Measurements from ENCODE around the gene RIPPLY2.

DNA sequence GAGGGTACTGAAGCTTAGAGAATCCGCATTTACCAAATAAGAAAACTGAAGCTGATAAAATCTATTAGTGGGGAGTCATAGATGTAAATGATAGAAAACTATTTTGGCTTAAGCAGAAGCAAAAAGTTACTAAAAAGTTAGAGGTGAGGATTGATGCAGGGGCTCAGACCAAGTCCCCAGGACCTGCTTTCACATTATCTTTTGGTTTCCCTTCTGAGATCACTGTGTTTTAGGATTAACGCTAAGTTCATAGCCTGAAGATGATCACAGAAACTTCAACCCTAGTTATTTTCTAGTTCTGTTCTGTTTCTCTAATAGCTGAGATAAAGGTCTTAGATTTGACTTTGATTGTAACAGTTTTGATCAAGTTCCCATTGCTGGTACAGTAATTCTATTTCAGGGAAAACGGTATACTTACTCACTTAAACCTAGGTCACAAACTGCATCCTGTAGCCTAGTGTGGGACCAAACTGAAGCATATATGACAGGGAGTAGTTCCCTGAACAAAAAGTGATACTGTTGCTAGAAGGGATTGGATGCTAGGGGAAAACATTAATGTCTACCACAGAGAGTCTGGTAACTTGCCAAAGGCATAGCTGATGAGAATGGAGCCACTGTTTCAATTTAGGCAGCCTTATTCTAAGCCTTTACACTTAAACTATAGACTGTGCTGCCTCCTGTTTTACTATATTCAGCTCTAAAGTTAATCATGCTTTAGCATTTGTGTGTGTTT lies 19.4 kb downstream of the RIPPLY2 start:
- TF ChIP-seq, protein P1, sequence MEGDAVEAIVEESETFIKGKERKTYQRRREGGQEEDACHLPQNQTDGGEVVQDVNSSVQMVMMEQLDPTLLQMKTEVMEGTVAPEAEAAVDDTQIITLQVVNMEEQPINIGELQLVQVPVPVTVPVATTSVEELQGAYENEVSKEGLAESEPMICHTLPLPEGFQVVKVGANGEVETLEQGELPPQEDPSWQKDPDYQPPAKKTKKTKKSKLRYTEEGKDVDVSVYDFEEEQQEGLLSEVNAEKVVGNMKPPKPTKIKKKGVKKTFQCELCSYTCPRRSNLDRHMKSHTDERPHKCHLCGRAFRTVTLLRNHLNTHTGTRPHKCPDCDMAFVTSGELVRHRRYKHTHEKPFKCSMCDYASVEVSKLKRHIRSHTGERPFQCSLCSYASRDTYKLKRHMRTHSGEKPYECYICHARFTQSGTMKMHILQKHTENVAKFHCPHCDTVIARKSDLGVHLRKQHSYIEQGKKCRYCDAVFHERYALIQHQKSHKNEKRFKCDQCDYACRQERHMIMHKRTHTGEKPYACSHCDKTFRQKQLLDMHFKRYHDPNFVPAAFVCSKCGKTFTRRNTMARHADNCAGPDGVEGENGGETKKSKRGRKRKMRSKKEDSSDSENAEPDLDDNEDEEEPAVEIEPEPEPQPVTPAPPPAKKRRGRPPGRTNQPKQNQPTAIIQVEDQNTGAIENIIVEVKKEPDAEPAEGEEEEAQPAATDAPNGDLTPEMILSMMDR (IDR thresholded peaks at IDR 0.05): no peak
- no peak for TF ChIP-seq POLR2A (IDR thresholded peaks at IDR 0.05)
